Aorta (tissue), 5 donors: ENCODE measurements around the gene CDK19. TPM values are rescaled to one million over a fixed set of nuclear protein-coding genes. Genes with fewer than 3 reads are reported as not detected.
A peak's percentile ranks its signal among the peaks of the same experiment; 100 is the strongest.
"Not testable (repeated sequence)": the region's sequence is repeated elsewhere in the genome, so short reads cannot be mapped to it uniquely, and the experiment has no call there.

Source experiments
- ATAC-seq: fragments of 200-7000 bp; cut with Tn5 transposase; one replicate; pipeline ENCODE4 v1.9.1; 2022; ENCODE audit warnings: moderate library complexity; ENCODE audit not compliant: low FRiP score
- DNase-seq, 2 donors: peaks; one replicate each; pipeline ENCODE4 v3.0.0-alpha.2; 2020
- H3K27ac ChIP-seq, 2 donors: one replicate each; pipeline ENCODE4 v1.5.1; 2013; ENCODE audit warnings: low read length in 2 of 2, mild to moderate bottlenecking in 2 of 2, moderate library complexity in 2 of 2, control low read depth in 1 of 2, inconsistent platforms in 1 of 2, low read depth in 1 of 2
- H3K27me3 ChIP-seq, 2 donors: one replicate each; pipeline ENCODE4 v1.6.1; 2013; ENCODE audit warnings: control low read depth in 1 of 2, low read length in 1 of 2, mild to moderate bottlenecking in 1 of 2, moderate library complexity in 1 of 2; ENCODE audit not compliant: insufficient read depth in 2 of 2, control insufficient read depth in 1 of 2
- H3K36me3 ChIP-seq, 2 donors: one replicate each; pipeline ENCODE4 v1.6.1; 2013; ENCODE audit warnings: control low read depth in 1 of 2, low read length in 1 of 2, mild to moderate bottlenecking in 1 of 2; ENCODE audit not compliant: insufficient read depth in 2 of 2, control insufficient read depth in 1 of 2
- H3K4me1 ChIP-seq, 2 donors: one replicate each; pipeline ENCODE4 v1.6.1; 2013; ENCODE audit warnings: low read length in 2 of 2, control low read depth in 1 of 2, mild to moderate bottlenecking in 1 of 2, moderate library complexity in 1 of 2; ENCODE audit not compliant: insufficient read depth in 2 of 2, control insufficient read depth in 1 of 2
- H3K4me3 ChIP-seq, 2 donors: one replicate each; pipeline ENCODE4 v1.5.1; 2013; ENCODE audit warnings: low read length in 2 of 2, control low read depth in 1 of 2, mild to moderate bottlenecking in 1 of 2
- H3K9me3 ChIP-seq: one replicate; pipeline ENCODE4 v1.6.1; 2013; ENCODE audit warnings: mild to moderate bottlenecking, low read length; ENCODE audit not compliant: control insufficient read depth
- WGBS, 2 donors: extraction: QIAGEN DNeasy Blood & Tissue Kit; methylation state at CpG; one replicate each; pipeline ENCODE4 v1.1.7; 2013; 5-methylcytosine and 5-hydroxymethylcytosine counted together
- intact Hi-C, 2 donors: fragments of 100-400 bp; cut with DNase I; formaldehyde crosslinking; loops; one replicate each; pipeline versions ENCODE4 v1.14.2 to v1.15.0; 2022
- polyA plus RNA-seq, 2 donors: library from polyadenylated mRNA; stranded (reverse); fragments of 200-250 nt; gene quantifications; one replicate each; pipeline ENCODE4 v1.2.3, GENCODE V29; 2013
- total RNA-seq, 2 donors: library from RNA; stranded (reverse); fragmentation: NEBNext Ultra II Directional; extraction: Animal tissue kit (Norgen Biotek cat#: 25700); gene quantifications; one replicate each; pipeline ENCODE4 v1.2.1, GENCODE V29; 2021
- donor health status: healthy with polysubstance abuse.
- donor health status: Bipolar disorder and iron deficiency.
- donor health status: DM: no; HTN: no; CAD: no.
- donor health status: DM: no; HTN: no; CAD: no.
- donor health status: DM: yes; HTN: yes; CAD: no.

CDK19 gene
- total and polyA plus RNA-seq, 4 donors: 5.4 to 22.4 (median 12.8) TPM

DNA sequence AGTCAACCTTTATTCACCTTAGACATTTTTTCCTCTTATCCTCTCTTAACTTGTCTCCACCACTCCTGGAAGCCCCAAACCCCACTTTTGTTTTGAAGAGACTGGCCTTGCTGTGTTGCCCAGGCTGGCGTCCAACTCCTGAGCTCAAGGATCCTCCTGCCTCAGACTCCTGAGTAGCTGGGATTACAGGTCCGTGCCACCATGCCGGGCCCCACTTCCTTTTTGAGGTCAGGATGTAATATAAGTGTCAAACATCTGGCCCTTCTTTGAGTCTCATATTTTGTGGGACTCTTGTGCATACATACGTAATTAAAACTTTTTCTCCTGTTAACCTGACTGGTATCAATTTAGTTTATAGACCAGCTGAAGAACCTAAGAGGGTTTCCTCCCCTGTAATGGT lies 1.4 kb upstream of the CDK19 start:
- Histone ChIP-seq H3K4me3 (no peak overlapping the region), H3K27ac (no peak overlapping the region), H3K27me3 (no peaks in the 10 kb centered on the region), H3K36me3 (no peaks in the 10 kb centered on the region), H3K4me1 (no peaks in the 10 kb centered on the region), H3K9me3 (no peaks in the 10 kb centered on the region)
- DNase-seq (no peak), ATAC-seq (no peak)
- intact Hi-C loops: loop anchor here (5.0 to 10.0 kb wide), 3 partner anchors 134 to 141 kb away; partner anchors contain the start of gene GTF3C6 (in 2 of the 2)
- WGBS, 2 donors: 86% methylated on average over 4 of the region's 4 CpGs

DNA sequence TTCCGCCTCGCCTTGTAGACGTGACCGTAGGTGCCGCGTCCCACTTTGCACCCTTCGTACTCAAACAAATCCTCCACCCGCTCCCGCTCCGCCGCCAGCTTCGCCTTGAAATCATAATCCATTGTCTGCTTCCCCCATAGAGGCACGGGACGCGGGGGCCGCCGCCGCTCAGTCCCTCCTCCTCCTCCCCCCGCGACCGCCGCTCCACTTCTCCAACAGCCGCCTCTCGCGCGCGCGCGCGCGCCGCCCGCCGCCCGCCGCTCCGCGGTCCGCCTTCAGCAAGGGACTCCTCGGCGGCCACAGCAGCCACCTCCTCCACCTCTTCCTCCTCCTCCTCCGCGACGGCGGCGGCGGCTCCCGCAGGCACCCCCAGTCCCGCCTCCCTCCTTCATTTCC lies 256 bp downstream of the CDK19 start:
- H3K4me3 ChIP-seq: peak overlapping the region; percentile 71 to 80

DNA sequence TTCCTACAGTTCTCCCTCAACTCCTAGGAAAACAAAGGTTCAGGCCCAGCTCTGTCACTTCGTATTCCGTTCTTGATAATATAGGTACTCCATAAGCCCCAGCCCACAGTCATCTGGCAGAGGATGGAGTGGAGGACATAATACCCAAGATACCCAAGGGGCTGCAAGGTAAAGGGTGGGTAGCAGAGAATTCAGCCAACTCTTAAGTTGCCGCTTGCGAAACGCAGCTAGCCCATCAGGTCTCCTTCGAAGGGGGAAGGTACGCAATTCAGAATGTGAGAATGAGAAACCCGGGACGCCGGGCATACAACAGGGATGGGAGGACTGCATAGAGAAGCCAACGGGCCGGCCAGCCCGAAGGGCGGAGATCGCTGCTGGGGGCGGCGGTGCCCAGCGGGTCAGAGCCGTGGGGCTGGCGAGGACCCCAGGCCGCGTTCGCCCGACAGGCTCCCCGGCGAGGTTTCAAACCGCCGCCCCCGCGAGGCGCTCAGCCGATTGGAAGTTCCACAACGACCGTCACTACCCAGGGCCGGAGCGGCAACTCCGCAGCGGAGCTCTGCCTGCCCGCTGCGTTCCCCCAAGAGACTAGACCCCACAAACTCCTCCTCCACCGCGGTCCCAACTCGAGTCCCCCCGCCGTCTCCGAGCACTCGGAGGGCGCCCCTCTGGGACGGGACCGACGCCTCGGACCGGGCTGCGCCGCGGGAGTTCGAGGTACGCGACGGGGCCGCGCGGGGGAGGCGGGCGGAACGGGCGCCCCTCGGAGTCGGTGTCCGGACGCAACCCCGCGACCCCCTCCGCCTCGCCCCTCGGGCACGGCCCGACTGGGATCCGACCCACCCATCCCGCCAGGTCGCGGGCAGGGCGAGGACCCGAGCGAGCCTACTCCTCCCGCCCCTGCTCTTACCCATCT lies 911 bp downstream of the CDK19 start:
- peak overlapping the region; percentile 58 to 87 for H3K27ac ChIP-seq
- peak overlapping the region; percentile 71 to 80 for H3K4me3 ChIP-seq
- 1% methylated on average over 59 to 86 of the region's 86 CpGs for WGBS, 2 donors
- H3K27me3 ChIP-seq: no peaks in the 10 kb centered on the region
- DNase-seq (peak; percentile 77 to 89), ATAC-seq (peak; percentile 60)
- no peaks in the 10 kb centered on the region for H3K4me1 ChIP-seq
- intact Hi-C loops: loop anchor here (1.0 to 10.0 kb wide), 5 partner anchors 60 to 143 kb away; partner anchors contain the start of genes GTF3C6 (in 2 of the 2) and AMD1 (in 1 of the 2)
- no peaks in the 10 kb centered on the region for H3K9me3 ChIP-seq
- no peaks in the 10 kb centered on the region for H3K36me3 ChIP-seq

More for the DNA sequence above, 256 bp downstream of the CDK19 start:
- H3K27me3 ChIP-seq: no peaks in the 10 kb centered on the region
- intact Hi-C loops: loop anchor here (1.0 to 10.0 kb wide), 5 partner anchors 59 to 142 kb away; partner anchors contain the start of genes GTF3C6 (in 2 of the 2) and AMD1 (in 1 of the 2)
- peak overlapping the region; percentile 58 to 87 for H3K27ac ChIP-seq
- no peaks in the 10 kb centered on the region for H3K4me1 ChIP-seq
- 0 to 1% methylated on average over 38 to 49 of the region's 49 CpGs for WGBS, 2 donors
- H3K36me3 ChIP-seq: no peaks in the 10 kb centered on the region
- DNase-seq (no peak), ATAC-seq (no peak)
- no peaks in the 10 kb centered on the region for H3K9me3 ChIP-seq

DNA sequence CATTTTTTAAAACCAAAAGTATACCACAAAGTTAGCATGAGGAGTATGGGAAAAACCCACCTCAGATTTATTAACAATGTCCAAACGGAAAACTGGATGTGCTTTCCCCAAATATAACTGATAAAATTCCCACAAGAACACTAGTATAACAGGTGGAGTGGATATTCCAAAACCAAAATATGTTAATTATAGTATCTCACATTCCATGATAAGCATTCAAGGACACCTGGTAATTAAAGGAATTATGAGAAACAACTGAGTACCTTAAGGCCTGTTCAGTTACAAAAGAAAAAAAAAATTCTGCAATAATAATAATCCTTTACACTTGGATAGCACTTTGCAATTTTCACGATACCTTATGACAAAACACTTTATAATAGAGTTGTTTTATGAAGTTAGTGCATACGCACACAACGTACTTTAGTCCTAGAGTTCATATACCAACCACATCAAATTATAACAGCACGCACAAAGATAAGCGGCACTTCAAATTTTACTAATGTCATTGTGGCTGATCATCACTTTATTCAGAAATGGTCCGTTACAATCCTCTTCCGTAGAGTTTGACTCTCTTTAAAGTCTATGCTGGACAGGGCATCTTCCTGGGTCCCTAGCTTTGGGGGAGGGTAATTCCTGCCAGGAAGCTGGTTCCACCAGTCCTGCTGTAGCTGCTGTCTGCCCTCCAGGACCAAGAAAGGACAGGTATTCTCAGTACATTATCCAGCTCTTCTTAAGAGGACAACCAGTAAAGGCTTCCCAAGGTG lies 1.7 kb downstream of the CDK19 start:
- Histone ChIP-seq H3K4me3 (peak overlapping the region in 1 of 2 donors; percentile 80), H3K27me3 (no peaks in the 10 kb centered on the region), H3K27ac (no peak overlapping the region), H3K9me3 (no peaks in the 10 kb centered on the region), H3K36me3 (no peaks in the 10 kb centered on the region), H3K4me1 (no peaks in the 10 kb centered on the region)
- intact Hi-C loops: loop anchor here in 1 of 2 donors (2.0 to 10.0 kb wide), 2 partner anchors 63 to 141 kb away; partner anchors contain the start of gene GTF3C6
- 89 to 90% methylated on average over 8 of the region's 8 CpGs for WGBS, 2 donors
- ATAC-seq: no peak
- DNase-seq: no peak

DNA sequence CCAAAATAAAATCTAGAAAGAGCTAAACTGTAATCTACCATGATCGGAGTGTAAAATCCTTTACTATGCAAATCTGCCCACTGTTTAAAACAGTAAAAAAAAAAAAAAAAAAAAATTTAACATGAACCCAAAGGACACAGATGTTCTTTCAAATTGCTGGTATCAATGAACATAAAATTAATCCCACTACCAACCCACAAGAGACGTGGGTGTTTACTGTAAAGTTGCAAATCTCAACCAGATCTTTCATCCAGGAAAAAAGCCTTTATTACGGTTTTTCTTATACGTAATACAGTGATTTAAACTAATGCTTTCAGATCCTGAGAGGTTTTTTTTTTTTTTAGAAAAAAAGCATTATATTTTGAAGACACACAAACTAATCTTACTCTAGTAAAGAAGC lies 2.5 kb downstream of the CDK19 start:
- no peak overlapping the region for H3K4me3 ChIP-seq
- H3K27ac ChIP-seq: no peak overlapping the region
- 96 to 98% methylated on average over 4 of the region's 4 CpGs for WGBS, 2 donors
- no peak for ATAC-seq
- H3K36me3 ChIP-seq: no peaks in the 10 kb centered on the region
- no peaks in the 10 kb centered on the region for H3K4me1 ChIP-seq
- H3K27me3 ChIP-seq: no peaks in the 10 kb centered on the region
- no peaks in the 10 kb centered on the region for H3K9me3 ChIP-seq
- DNase-seq: no peak
- intact Hi-C loops: loop anchor here in 1 of 2 donors (10.0 kb wide), 1 partner anchor 142 kb away; the partner anchor contains the start of gene GTF3C6

DNA sequence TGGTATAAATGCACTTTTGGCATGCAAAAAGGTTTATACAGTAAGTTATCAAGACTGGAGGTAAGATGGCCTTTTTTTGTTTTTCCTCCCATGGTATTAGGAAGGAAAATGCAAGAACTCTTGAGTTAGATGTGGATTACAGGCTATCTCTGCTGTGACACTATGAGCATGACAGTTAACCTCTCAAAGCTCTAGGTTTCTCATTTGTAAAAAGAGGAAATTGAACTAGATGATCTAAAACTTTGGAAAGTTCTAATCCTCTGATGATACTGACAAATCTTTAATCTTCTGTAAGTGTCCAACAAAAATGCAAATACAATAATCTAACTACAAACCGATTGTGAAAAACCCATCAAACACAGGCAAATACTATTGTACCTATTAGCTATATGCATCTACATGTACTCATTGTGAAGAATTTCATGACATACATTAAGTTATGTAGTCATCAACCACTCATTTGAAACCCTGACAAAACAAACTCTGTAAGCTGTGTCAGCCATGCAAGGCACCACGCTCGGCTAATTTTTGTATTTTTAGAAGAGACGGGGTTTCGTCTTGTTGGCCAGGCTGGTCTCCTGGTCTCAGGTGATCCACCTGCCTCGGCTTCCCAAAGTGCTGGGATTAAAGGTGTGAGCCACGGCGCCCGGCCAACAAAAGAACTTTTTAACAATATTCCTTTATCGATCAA lies 4.2 kb downstream of the CDK19 start:
- no peak overlapping the region for H3K27ac ChIP-seq
- no peaks in the 10 kb centered on the region for H3K4me1 ChIP-seq
- no peaks in the 10 kb centered on the region for H3K9me3 ChIP-seq
- DNase-seq (no peak), ATAC-seq (no peak)
- H3K27me3 ChIP-seq: no peaks in the 10 kb centered on the region
- WGBS, 2 donors: 94 to 95% methylated on average over 10 of the region's 10 CpGs
- intact Hi-C loops: loop anchor here in 1 of 2 donors (10.0 kb wide), 1 partner anchor 144 kb away; the partner anchor contains the start of gene GTF3C6
- no peak overlapping the region for H3K4me3 ChIP-seq
- H3K36me3 ChIP-seq: no peaks in the 10 kb centered on the region

DNA sequence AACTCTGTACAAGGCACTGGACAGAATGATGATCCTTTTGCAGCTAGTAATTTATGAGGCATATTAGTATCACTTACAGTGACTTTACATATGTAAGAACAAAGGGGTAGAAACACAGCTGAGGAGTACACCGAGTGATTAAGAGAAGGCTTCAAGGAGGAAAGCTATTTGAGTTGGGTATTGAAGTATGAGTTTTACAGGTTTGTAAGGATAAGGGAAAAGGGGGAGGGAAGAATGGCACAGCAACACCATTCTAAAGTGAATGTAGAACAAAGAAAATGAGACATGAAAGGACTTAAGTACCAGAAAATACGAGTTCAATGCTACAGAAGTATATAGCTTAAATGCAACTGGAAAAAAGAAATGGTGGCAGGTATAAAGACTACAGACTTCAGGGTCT lies 5.5 kb downstream of the CDK19 start:
- intact Hi-C loops: loop anchor here in 1 of 2 donors (10.0 kb wide), 1 partner anchor 145 kb away; the partner anchor contains the start of gene GTF3C6
- Histone ChIP-seq H3K4me3 (no peak overlapping the region), H3K4me1 (no peaks in the 10 kb centered on the region), H3K36me3 (no peaks in the 10 kb centered on the region), H3K27me3 (no peaks in the 10 kb centered on the region), H3K9me3 (no peaks in the 10 kb centered on the region), H3K27ac (no peak overlapping the region)
- WGBS, 2 donors: 91 to 94% methylated on average over 2 of the region's 2 CpGs
- no peak for ATAC-seq
- no peak for DNase-seq

DNA sequence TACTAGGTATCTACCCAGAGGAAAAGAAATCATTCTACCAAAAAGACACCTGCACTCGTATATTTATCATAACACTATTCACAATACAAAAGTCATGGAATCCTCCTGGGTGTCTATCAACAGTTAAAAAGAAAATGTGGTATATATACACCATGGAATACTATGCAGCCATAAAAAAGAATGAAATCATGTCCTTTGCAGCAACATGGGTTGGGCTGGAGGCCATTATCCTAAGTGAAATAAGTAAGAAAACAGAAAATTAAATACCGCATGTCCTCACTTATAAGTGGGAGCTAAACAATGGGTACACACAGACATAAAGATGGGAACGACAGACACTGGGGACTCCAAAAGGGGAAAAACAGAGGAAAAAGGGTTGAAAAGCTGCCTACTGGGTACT lies 13.1 kb downstream of the CDK19 start:
- intact Hi-C loops, DNase-seq, H3K27ac ChIP-seq, H3K27me3 ChIP-seq, H3K36me3 ChIP-seq, H3K4me3 ChIP-seq, ATAC-seq, H3K4me1 ChIP-seq, H3K9me3 ChIP-seq: not testable (repeated sequence)
- 96 to 100% methylated on average over 3 of the region's 3 CpGs for WGBS, 2 donors
